Measurements from ENCODE around the gene RNF103. TPM values are rescaled to one million over a fixed set of nuclear protein-coding genes. Genes with fewer than 3 reads are reported as not detected.

Gene RNF103
- total RNA-seq, 1 donor from 2014 or later, result 22.3 TPM

GRCh38 chr2:86625096-86625495, 1.4 kb upstream of the RNF103 start:
- TF ChIP-seq CTCF (IDR thresholded peaks at IDR 0.05; ENCODE audit: unreplicated experiment), result no peak
- Mint-ChIP-seq H3K4me1 (ENCODE audit: low read depth) (peaks cover 23% of the 10 kb centered on the region), H3K9me3 (ENCODE audit: low read depth) (no peaks in the 10 kb centered on the region), H3K27ac (peak overlapping the region; percentile 68), H3K36me3 (ENCODE audit: insufficient read depth) (no peaks in the 10 kb centered on the region), H3K27me3 (no peaks in the 10 kb centered on the region), H3K4me3 (ENCODE audit: low read depth) (peak overlapping the region; percentile 25)
- no peak for DNase-seq (ENCODE audit: low spot score, unreplicated experiment)

GRCh38 chr2:86624267-86624547, 542 bp upstream of the RNF103 start:
- Mint-ChIP-seq H3K36me3 (ENCODE audit: insufficient read depth) (peaks cover 3% of the 10 kb centered on the region), H3K4me3 (ENCODE audit: low read depth) (peak overlapping the region; percentile 70), H3K27ac (peak overlapping the region; percentile 95), H3K4me1 (ENCODE audit: low read depth) (peaks cover 23% of the 10 kb centered on the region), H3K27me3 (no peaks in the 10 kb centered on the region), H3K9me3 (ENCODE audit: low read depth) (no peaks in the 10 kb centered on the region)
- no peak for DNase-seq (ENCODE audit: low spot score, unreplicated experiment)
- TF ChIP-seq CTCF (IDR thresholded peaks at IDR 0.05; ENCODE audit: unreplicated experiment), result no peak

GRCh38 chr2:86623043-86623493, 597 bp downstream of the RNF103 start:
- Mint-ChIP-seq H3K4me3 (ENCODE audit: low read depth) (peak overlapping the region; percentile 95), H3K27ac (peak overlapping the region; percentile 98), H3K4me1 (ENCODE audit: low read depth) (peaks cover 18% of the 10 kb centered on the region), H3K36me3 (ENCODE audit: insufficient read depth) (peaks cover 6% of the 10 kb centered on the region), H3K27me3 (no peaks in the 10 kb centered on the region), H3K9me3 (ENCODE audit: low read depth) (no peaks in the 10 kb centered on the region)
- peak; percentile 35 for DNase-seq (ENCODE audit: low spot score, unreplicated experiment)
- no peak for TF ChIP-seq CTCF (IDR thresholded peaks at IDR 0.05; ENCODE audit: unreplicated experiment)

GRCh38 chr2:86622519-86623042, 1.1 kb downstream of the RNF103 start:
- H3K36me3 Mint-ChIP-seq (ENCODE audit: insufficient read depth), result peaks cover 6% of the 10 kb centered on the region
- peak overlapping the region; percentile 98 for H3K27ac Mint-ChIP-seq
- H3K9me3 Mint-ChIP-seq (ENCODE audit: low read depth), result no peaks in the 10 kb centered on the region
- TF ChIP-seq CTCF (IDR thresholded peaks at IDR 0.05; ENCODE audit: unreplicated experiment), result no peak
- H3K4me3 Mint-ChIP-seq (ENCODE audit: low read depth), result peak overlapping the region; percentile 95
- no peak for DNase-seq (ENCODE audit: low spot score, unreplicated experiment)
- peaks cover 18% of the 10 kb centered on the region for H3K4me1 Mint-ChIP-seq (ENCODE audit: low read depth)
- no peaks in the 10 kb centered on the region for H3K27me3 Mint-ChIP-seq

GRCh38 chr2:86621280-86621943, 2.3 kb downstream of the RNF103 start:
- H3K36me3 Mint-ChIP-seq (ENCODE audit: insufficient read depth), result peaks cover 6% of the 10 kb centered on the region
- H3K27ac Mint-ChIP-seq, result peak overlapping the region; percentile 90
- peak overlapping the region; percentile 95 for H3K4me3 Mint-ChIP-seq (ENCODE audit: low read depth)
- peaks cover 21% of the 10 kb centered on the region for H3K4me1 Mint-ChIP-seq (ENCODE audit: low read depth)
- DNase-seq (ENCODE audit: low spot score, unreplicated experiment), result no peak
- TF ChIP-seq CTCF (IDR thresholded peaks at IDR 0.05; ENCODE audit: unreplicated experiment), result no peak
- H3K9me3 Mint-ChIP-seq (ENCODE audit: low read depth), result no peaks in the 10 kb centered on the region
- H3K27me3 Mint-ChIP-seq, result no peaks in the 10 kb centered on the region
